Lower leg skin (tissue), 4 donors: ENCODE measurements around the gene TMEM117. TPM values are rescaled to one million over a fixed set of nuclear protein-coding genes. Genes with fewer than 3 reads are reported as not detected.

ENCODE experiments used
- DNase-seq, 2 donors: peaks; one replicate each; pipeline ENCODE4 v3.0.0-alpha.2; 2019; ENCODE audit warnings: low spot score in 2 of 2
- H3K4me3 ChIP-seq: fragments of 200-600 bp; sonication (generic); 2 replicates; pipeline ENCODE4 v1.5.1; 2017; ENCODE audit warnings: mild to moderate bottlenecking, low read depth; ENCODE audit not compliant: poor library complexity, severe bottlenecking
- CTCF ChIP-seq, 3 donors: fragments of 450-650 bp; IDR thresholded peaks; one replicate each; pipeline ENCODE4 v1.5.1; 2016; ENCODE audit warnings: antibody characterized with exemption in 3 of 3, mild to moderate bottlenecking in 3 of 3, moderate library complexity in 2 of 3
- POLR2A ChIP-seq, 2 donors: fragments of 450-650 bp; IDR thresholded peaks; one replicate each; pipeline ENCODE4 v1.6.1; 2016 to 2017; ENCODE audit warnings: antibody characterized with exemption in 2 of 2, mild to moderate bottlenecking in 1 of 2, moderate library complexity in 1 of 2
- WGBS, 2 donors: methylation state at CpG; one replicate each; pipeline ENCODE4 v1.1.5; 2018; 5-methylcytosine and 5-hydroxymethylcytosine counted together
- intact Hi-C: fragments of 100-400 bp; cut with DNase I; formaldehyde crosslinking; loops from one replicate; pipeline ENCODE4 v1.15.0; 2023; ENCODE audit warnings: low total_unique reads
- total RNA-seq, 4 donors: library from RNA; depleted of rRNA; stranded (reverse); fragments of >200 nt; gene quantifications; one replicate each; pipeline ENCODE4 v1.1.0, GENCODE V29; 2016

The TMEM117 gene
- total RNA-seq, 4 donors from 2014 or later, result 19.9 to 27.8 (median 24.3) TPM

- intact Hi-C loops, result no loop called here
Observed at GRCh38 chr12:44155358-44155757, 319.5 kb downstream of the TMEM117 start.

GRCh38 chr12:44157359-44157758, 321.5 kb downstream of the TMEM117 start:
- intact Hi-C loops, result no loop called here
- WGBS, 2 donors, result 57 to 72% methylated on average over 2 of the region's 2 CpGs

More at GRCh38 chr12:44155358-44155757, 319.5 kb downstream of the TMEM117 start:
- no peak overlapping the region for H3K4me3 ChIP-seq
- no peak for TF ChIP-seq POLR2A (IDR thresholded peaks at IDR 0.05)
- TF ChIP-seq CTCF (IDR thresholded peaks at IDR 0.05), result no peak
- DNase-seq, result no peak
- WGBS, 2 donors, result 57 to 62% methylated on average over 2 of the region's 2 CpGs

GRCh38 chr12:44158746-44159145, 322.9 kb downstream of the TMEM117 start:
- intact Hi-C loops, result no loop called here
- H3K4me3 ChIP-seq, result no peak overlapping the region
- no peak for DNase-seq
- 72 to 81% methylated on average over 2 of the region's 2 CpGs for WGBS, 2 donors
- no peak for TF ChIP-seq POLR2A (IDR thresholded peaks at IDR 0.05)
- TF ChIP-seq CTCF (IDR thresholded peaks at IDR 0.05), result no peak

More at GRCh38 chr12:44157359-44157758, 321.5 kb downstream of the TMEM117 start:
- no peak for TF ChIP-seq CTCF (IDR thresholded peaks at IDR 0.05)
- no peak for TF ChIP-seq POLR2A (IDR thresholded peaks at IDR 0.05)
- DNase-seq, result no peak
- no peak overlapping the region for H3K4me3 ChIP-seq

GRCh38 chr12:44159216-44159615, 323.3 kb downstream of the TMEM117 start:
- intact Hi-C loops, result no loop called here
- H3K4me3 ChIP-seq, result no peak overlapping the region
- DNase-seq, result no peak
- TF ChIP-seq POLR2A (IDR thresholded peaks at IDR 0.05) (no peak), CTCF (IDR thresholded peaks at IDR 0.05) (no peak)

- intact Hi-C loops, result no loop called here
- WGBS, 2 donors, result 94 to 100% methylated on average over 3 of the region's 3 CpGs
- DNase-seq, result no peak
Observed at GRCh38 chr12:44159862-44160261, 324.0 kb downstream of the TMEM117 start.

More at GRCh38 chr12:44159862-44160261, 324.0 kb downstream of the TMEM117 start:
- no peak overlapping the region for H3K4me3 ChIP-seq
- TF ChIP-seq POLR2A (IDR thresholded peaks at IDR 0.05) (no peak), CTCF (IDR thresholded peaks at IDR 0.05) (no peak)
